Keratinocyte (primary cell): ENCODE data around the gene SH2B3. TPM values are rescaled to one million over a fixed set of nuclear protein-coding genes. Genes with fewer than 3 reads are reported as not detected.
"Not testable (repeated sequence)": the region's sequence is repeated elsewhere in the genome, so short reads cannot be mapped to it uniquely, and the experiment has no call there.

Experiments
- DNase-seq: peaks from one replicate; pipeline ENCODE4 v3.0.0-alpha.2; 2011; ENCODE audit warnings: low read depth, missing footprints, low spot score
- FAIRE-seq: peaks from 2 replicates; lab custom pipeline; 2011; peaks lifted over from hg19 to GRCh38; lab: Jason Lieb, UNC
- H2AFZ ChIP-seq: 2 replicates; pipeline ENCODE4 v1.6.0; 2012; ENCODE audit warnings: low read length, control low read depth, inconsistent platforms; ENCODE audit not compliant: control insufficient read depth
- H3K27ac ChIP-seq: 2 replicates; pipeline ENCODE4 v1.5.1; 2011; ENCODE audit warnings: low read length; ENCODE audit not compliant: control insufficient read depth, insufficient read depth
- H3K27me3 ChIP-seq: 3 replicates; pipeline ENCODE4 v1.6.0; 2011; ENCODE audit warnings: low read length; ENCODE audit not compliant: control insufficient read depth, insufficient read depth; ENCODE audit errors: extremely low read depth
- H3K36me3 ChIP-seq, 2 experiments: 2 replicates in 1 of 2; 3 replicates in 1 of 2; pipeline ENCODE4 v1.5.1; 2011; ENCODE audit warnings: low read length in 2 of 2, mild to moderate bottlenecking in 1 of 2; ENCODE audit not compliant: control insufficient read depth in 2 of 2, insufficient read depth in 2 of 2; ENCODE audit errors: extremely low read depth in 1 of 2
- H3K4me1 ChIP-seq: 3 replicates; pipeline ENCODE4 v1.5.1; 2011; ENCODE audit warnings: low read length; ENCODE audit not compliant: control insufficient read depth, insufficient read depth; ENCODE audit errors: extremely low read depth
- H3K4me2 ChIP-seq: 3 replicates; pipeline ENCODE4 v1.6.0; 2011; ENCODE audit warnings: low read depth, low read length; ENCODE audit not compliant: control insufficient read depth, insufficient read depth; ENCODE audit errors: extremely low read depth
- H3K4me3 ChIP-seq, 3 experiments: fragments of 200-600 bp in 1 of 3; sonication (generic) in 1 of 3; 2 replicates in 2 of 3; 3 replicates in 1 of 3; pipeline ENCODE4 v1.5.1; 2011 to 2016; ENCODE audit warnings: low read length in 3 of 3, mild to moderate bottlenecking in 3 of 3, control low read depth in 2 of 3, inconsistent platforms in 1 of 3, low read depth in 1 of 3, mixed read lengths in 1 of 3, mixed run types in 1 of 3, moderate library complexity in 1 of 3; ENCODE audit not compliant: control insufficient read depth in 2 of 3, insufficient read depth in 2 of 3; ENCODE audit errors: extremely low read depth in 1 of 3
- H3K79me2 ChIP-seq: 2 replicates; pipeline ENCODE4 v1.6.0; 2012; ENCODE audit warnings: low read length; ENCODE audit not compliant: control insufficient read depth, insufficient read depth
- H3K9ac ChIP-seq: 3 replicates; pipeline ENCODE4 v1.6.0; 2011; ENCODE audit warnings: low read length; ENCODE audit not compliant: control insufficient read depth, insufficient read depth; ENCODE audit errors: extremely low read depth
- H3K9me1 ChIP-seq: 3 replicates; pipeline ENCODE4 v1.6.0; 2011; ENCODE audit warnings: low read length; ENCODE audit not compliant: control insufficient read depth, insufficient read depth; ENCODE audit errors: extremely low read depth
- H3K9me3 ChIP-seq: 2 replicates; pipeline ENCODE4 v1.5.1; 2012; ENCODE audit warnings: low read depth, low read length; ENCODE audit not compliant: control insufficient read depth
- H4K20me1 ChIP-seq: 3 replicates; pipeline ENCODE4 v1.6.0; 2011; ENCODE audit warnings: low read length; ENCODE audit not compliant: control insufficient read depth, insufficient read depth; ENCODE audit errors: extremely low read depth
- EZH2 ChIP-seq: IDR thresholded peaks from one replicate; pipeline ENCODE4 v1.6.1; 2012; ENCODE audit warnings: inconsistent platforms, mild to moderate bottlenecking, low read length, moderate library complexity
- dilution Hi-C: fragments of 300-500 bp; cut with MboI; formaldehyde crosslinking; loops from one replicate; pipeline ENCODE4 v1.7.0; 2020; ENCODE audit warnings: low sequenced_read_pairs; ENCODE audit not compliant: extremely low pct_ligation_motif_present
- polyA plus RNA-seq, 5 experiments: library from polyadenylated mRNA; depleted of rRNA in 3 of 5; stranded (reverse) in 3 of 5; stranded (forward) in 1 of 5; unstranded in 1 of 5; fragments of >200 nt; gene quantifications; 1 replicate in 1 of 5; 2 replicates in 3 of 5; 3 replicates in 1 of 5; pipeline versions ENCODE4 v1.2.1 to v1.2.3, GENCODE V29; 2011 to 2012; ENCODE audit warnings: missing spikeins in 2 of 5, low read depth in 1 of 5, low replicate concordance in 1 of 5
- TF ChIP-seq, protein P1 (sequence below), 3 experiments: IDR thresholded peaks in 1 of 3; conservative IDR thresholded peaks in 1 of 3; optimal IDR thresholded peaks in 1 of 3; 2 replicates in 2 of 3; 3 replicates in 1 of 3; pipeline versions ENCODE3 to v1.5.1; 2011; ENCODE audit warnings: low read length in 3 of 3, mild to moderate bottlenecking in 3 of 3, moderate library complexity in 2 of 3, control low read depth in 1 of 3, inconsistent platforms in 1 of 3; ENCODE audit not compliant: insufficient read depth in 2 of 3; ENCODE audit errors: extremely low read depth in 1 of 3

SH2B3 gene
- polyA plus RNA-seq, 1 donor (not counting 4 experiments of a cell fraction or from before 2014, with no cell fraction given): 7.7 TPM

- no peaks in the 10 kb centered on the region for H3K36me3 ChIP-seq
- H3K79me2 ChIP-seq: peaks cover under 1% of the 10 kb centered on the region
- no peaks in the 10 kb centered on the region for H3K9me1 ChIP-seq
- no peak overlapping the region for H2AFZ ChIP-seq
- no peak overlapping the region for H3K4me2 ChIP-seq
- H3K4me3 ChIP-seq: no peak overlapping the region
- H3K4me1 ChIP-seq: peaks cover 24% of the 10 kb centered on the region
- no peaks in the 10 kb centered on the region for H3K27me3 ChIP-seq
- H3K9me3 ChIP-seq: no peaks in the 10 kb centered on the region
- no peak overlapping the region for H3K9ac ChIP-seq
- no peaks in the 10 kb centered on the region for H4K20me1 ChIP-seq
- DNase-seq (no peak), FAIRE-seq (no peak)
- no peak for TF ChIP-seq EZH2
- TF ChIP-seq, protein P1, sequence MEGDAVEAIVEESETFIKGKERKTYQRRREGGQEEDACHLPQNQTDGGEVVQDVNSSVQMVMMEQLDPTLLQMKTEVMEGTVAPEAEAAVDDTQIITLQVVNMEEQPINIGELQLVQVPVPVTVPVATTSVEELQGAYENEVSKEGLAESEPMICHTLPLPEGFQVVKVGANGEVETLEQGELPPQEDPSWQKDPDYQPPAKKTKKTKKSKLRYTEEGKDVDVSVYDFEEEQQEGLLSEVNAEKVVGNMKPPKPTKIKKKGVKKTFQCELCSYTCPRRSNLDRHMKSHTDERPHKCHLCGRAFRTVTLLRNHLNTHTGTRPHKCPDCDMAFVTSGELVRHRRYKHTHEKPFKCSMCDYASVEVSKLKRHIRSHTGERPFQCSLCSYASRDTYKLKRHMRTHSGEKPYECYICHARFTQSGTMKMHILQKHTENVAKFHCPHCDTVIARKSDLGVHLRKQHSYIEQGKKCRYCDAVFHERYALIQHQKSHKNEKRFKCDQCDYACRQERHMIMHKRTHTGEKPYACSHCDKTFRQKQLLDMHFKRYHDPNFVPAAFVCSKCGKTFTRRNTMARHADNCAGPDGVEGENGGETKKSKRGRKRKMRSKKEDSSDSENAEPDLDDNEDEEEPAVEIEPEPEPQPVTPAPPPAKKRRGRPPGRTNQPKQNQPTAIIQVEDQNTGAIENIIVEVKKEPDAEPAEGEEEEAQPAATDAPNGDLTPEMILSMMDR (optimal IDR thresholded peaks at IDR 0.05 in 1 of 3, IDR thresholded peaks at IDR 0.05 in 1 of 3, conservative IDR thresholded peaks at IDR 0.05 in 1 of 3; ENCODE audit: extremely low read depth in 1 of 3, insufficient read depth in 2 of 3, low read length in 3 of 3): no peak
- no peak overlapping the region for H3K27ac ChIP-seq
- dilution Hi-C loops: no loop called here
Observed at GRCh38 chr12:111401167-111401605, 4.5 kb upstream of the SH2B3 start.

GRCh38 chr12:111402490-111402824 is 3.3 kb upstream of the SH2B3 start:
- dilution Hi-C loops, H4K20me1 ChIP-seq, DNase-seq, H2AFZ ChIP-seq, H3K9ac ChIP-seq, H3K4me2 ChIP-seq, H3K36me3 ChIP-seq, H3K27me3 ChIP-seq, H3K9me1 ChIP-seq, H3K9me3 ChIP-seq, H3K27ac ChIP-seq, H3K4me3 ChIP-seq, FAIRE-seq: not testable (repeated sequence)
- peaks cover 13% of the 10 kb centered on the region for H3K79me2 ChIP-seq
- H3K4me1 ChIP-seq: peaks cover 19% of the 10 kb centered on the region
